ENCODE results near the gene MBTPS1.

MBTPS1 gene

GRCh38 chr16:84071121-84071520 lies 45.6 kb downstream of the MBTPS1 start:
- DNase-seq, result no peak

- no peak for DNase-seq
These were observed 47.2 kb downstream of the MBTPS1 start for GRCh38 chr16:84069540-84069939.

GRCh38 chr16:84068783-84069462 lies 47.8 kb downstream of the MBTPS1 start:
- no peak for DNase-seq

- no peak for DNase-seq
These were observed 48.7 kb downstream of the MBTPS1 start for GRCh38 chr16:84068041-84068440.

GRCh38 chr16:84067640-84068039 lies 49.1 kb downstream of the MBTPS1 start:
- DNase-seq, result no peak

GRCh38 chr16:84065536-84066132 lies 51.1 kb downstream of the MBTPS1 start:
- peak; percentile 43 to 44 for DNase-seq

- no peak for DNase-seq
These were observed 52.8 kb downstream of the MBTPS1 start for GRCh38 chr16:84063980-84064379.

- peak; percentile 41 to 59 for DNase-seq
These were observed 53.8 kb downstream of the MBTPS1 start for GRCh38 chr16:84062734-84063640.

GRCh38 chr16:84061236-84061819 lies 55.4 kb downstream of the MBTPS1 start:
- DNase-seq, result no peak

- no peak for DNase-seq
These were observed 56.5 kb downstream of the MBTPS1 start for GRCh38 chr16:84059946-84060901.

- no peak for DNase-seq
These were observed 57.6 kb downstream of the MBTPS1 start for GRCh38 chr16:84059111-84059510.

GRCh38 chr16:84058664-84059063 lies 58.1 kb downstream of the MBTPS1 start:
- no peak for DNase-seq

GRCh38 chr16:84058211-84058610 lies 58.5 kb downstream of the MBTPS1 start:
- DNase-seq, result no peak

GRCh38 chr16:84056933-84057332 lies 59.8 kb downstream of the MBTPS1 start:
- no peak for DNase-seq

GRCh38 chr16:84055801-84056634 lies 60.7 kb downstream of the MBTPS1 start:
- DNase-seq, result no peak

- DNase-seq, result no peak
These were observed 61.4 kb downstream of the MBTPS1 start for GRCh38 chr16:84055366-84055765.

GRCh38 chr16:84054916-84055315 lies 61.8 kb downstream of the MBTPS1 start:
- no peak for DNase-seq

GRCh38 chr16:84054271-84054670 lies 62.5 kb downstream of the MBTPS1 start:
- DNase-seq, result no peak

- DNase-seq, result no peak
These were observed 63.5 kb downstream of the MBTPS1 start for GRCh38 chr16:84053237-84053636.

GRCh38 chr16:84052071-84052622 lies 64.6 kb downstream of the MBTPS1 start:
- DNase-seq, result no peak

- no peak for DNase-seq
These were observed 66.4 kb downstream of the MBTPS1 start for GRCh38 chr16:84050316-84050715.

Measured in SHP77 (cell line).